ENCODE results near the gene KRT14.
"Not testable (repeated sequence)": the region's sequence is repeated elsewhere in the genome, so short reads cannot be mapped to it uniquely, and the experiment has no call there.

DNA sequence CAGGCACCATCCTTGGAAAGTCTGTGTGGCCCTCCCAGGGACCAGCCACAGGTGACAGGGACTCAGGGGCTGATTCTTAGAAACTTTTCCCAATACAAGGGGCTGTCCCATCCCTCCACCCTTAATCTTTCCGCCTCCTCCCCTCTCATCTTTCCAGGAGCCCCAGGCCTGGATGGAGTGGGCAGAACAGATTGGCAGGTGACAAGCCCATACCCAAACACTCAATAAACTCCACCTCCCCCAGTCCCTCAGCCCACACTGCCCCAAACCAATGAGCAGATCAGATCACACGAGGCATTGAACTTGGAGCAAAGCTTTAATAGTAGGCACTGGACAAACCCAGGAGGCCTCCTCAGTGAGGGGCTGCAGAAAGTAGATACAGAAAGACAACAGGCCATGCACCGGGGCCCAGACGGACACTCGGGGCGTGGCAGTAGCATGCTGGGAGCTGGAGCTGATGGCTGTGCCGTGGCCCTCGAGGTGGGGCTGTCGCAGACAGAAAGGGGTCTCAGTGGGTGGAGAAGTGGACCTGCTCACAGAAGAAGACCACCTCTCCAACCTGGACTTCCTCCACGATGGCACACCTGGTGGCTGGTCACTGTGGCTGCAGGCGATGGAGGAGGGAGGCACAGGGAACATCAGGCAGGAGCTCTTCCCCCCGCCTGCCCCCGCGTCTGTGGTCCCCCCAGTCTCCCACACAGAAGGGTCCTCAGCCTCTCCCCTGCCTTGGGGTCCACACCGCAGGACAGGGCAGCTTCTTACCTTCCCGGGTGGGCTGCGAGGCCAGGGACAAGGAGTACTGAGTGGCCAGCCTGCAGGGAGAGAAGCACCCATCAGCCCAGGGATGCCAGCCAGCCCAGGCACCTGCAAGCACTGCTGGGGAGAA lies 39.6 kb upstream of the KRT14 start:
- TF ChIP-seq, protein P1, sequence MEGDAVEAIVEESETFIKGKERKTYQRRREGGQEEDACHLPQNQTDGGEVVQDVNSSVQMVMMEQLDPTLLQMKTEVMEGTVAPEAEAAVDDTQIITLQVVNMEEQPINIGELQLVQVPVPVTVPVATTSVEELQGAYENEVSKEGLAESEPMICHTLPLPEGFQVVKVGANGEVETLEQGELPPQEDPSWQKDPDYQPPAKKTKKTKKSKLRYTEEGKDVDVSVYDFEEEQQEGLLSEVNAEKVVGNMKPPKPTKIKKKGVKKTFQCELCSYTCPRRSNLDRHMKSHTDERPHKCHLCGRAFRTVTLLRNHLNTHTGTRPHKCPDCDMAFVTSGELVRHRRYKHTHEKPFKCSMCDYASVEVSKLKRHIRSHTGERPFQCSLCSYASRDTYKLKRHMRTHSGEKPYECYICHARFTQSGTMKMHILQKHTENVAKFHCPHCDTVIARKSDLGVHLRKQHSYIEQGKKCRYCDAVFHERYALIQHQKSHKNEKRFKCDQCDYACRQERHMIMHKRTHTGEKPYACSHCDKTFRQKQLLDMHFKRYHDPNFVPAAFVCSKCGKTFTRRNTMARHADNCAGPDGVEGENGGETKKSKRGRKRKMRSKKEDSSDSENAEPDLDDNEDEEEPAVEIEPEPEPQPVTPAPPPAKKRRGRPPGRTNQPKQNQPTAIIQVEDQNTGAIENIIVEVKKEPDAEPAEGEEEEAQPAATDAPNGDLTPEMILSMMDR (IDR thresholded peaks at IDR 0.05) = not testable (repeated sequence)
- TF ChIP-seq TCF7L2 (IDR thresholded peaks at IDR 0.05; ENCODE audit: low read depth, low read length); POLR2AphosphoS5 (IDR thresholded peaks at IDR 0.05; ENCODE audit: low read depth, low read length); SIN3A (IDR thresholded peaks at IDR 0.05; ENCODE audit: borderline replicate concordance, insufficient read depth, low read depth, low read length): not testable (repeated sequence)
- TF ChIP-seq, protein P2, sequence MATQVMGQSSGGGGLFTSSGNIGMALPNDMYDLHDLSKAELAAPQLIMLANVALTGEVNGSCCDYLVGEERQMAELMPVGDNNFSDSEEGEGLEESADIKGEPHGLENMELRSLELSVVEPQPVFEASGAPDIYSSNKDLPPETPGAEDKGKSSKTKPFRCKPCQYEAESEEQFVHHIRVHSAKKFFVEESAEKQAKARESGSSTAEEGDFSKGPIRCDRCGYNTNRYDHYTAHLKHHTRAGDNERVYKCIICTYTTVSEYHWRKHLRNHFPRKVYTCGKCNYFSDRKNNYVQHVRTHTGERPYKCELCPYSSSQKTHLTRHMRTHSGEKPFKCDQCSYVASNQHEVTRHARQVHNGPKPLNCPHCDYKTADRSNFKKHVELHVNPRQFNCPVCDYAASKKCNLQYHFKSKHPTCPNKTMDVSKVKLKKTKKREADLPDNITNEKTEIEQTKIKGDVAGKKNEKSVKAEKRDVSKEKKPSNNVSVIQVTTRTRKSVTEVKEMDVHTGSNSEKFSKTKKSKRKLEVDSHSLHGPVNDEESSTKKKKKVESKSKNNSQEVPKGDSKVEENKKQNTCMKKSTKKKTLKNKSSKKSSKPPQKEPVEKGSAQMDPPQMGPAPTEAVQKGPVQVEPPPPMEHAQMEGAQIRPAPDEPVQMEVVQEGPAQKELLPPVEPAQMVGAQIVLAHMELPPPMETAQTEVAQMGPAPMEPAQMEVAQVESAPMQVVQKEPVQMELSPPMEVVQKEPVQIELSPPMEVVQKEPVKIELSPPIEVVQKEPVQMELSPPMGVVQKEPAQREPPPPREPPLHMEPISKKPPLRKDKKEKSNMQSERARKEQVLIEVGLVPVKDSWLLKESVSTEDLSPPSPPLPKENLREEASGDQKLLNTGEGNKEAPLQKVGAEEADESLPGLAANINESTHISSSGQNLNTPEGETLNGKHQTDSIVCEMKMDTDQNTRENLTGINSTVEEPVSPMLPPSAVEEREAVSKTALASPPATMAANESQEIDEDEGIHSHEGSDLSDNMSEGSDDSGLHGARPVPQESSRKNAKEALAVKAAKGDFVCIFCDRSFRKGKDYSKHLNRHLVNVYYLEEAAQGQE (IDR thresholded peaks at IDR 0.05; ENCODE audit: insufficient read depth in 1 of 2, low read depth in 2 of 2, low read length in 1 of 2) = not testable (repeated sequence)

Data from Panc1 (cell line).